GM21515 (cell line): ENCODE measurements around the gene ENPP1.
"Not testable (repeated sequence)": the region's sequence is repeated elsewhere in the genome, so short reads cannot be mapped to it uniquely, and the experiment has no call there.

Source experiments
- ATAC-seq: cut with Tn5 transposase; IDR thresholded peaks from one replicate; pipeline ENCODE4 v1.9.1; 2021; ENCODE audit not compliant: unreplicated experiment

ENPP1 gene

DNA sequence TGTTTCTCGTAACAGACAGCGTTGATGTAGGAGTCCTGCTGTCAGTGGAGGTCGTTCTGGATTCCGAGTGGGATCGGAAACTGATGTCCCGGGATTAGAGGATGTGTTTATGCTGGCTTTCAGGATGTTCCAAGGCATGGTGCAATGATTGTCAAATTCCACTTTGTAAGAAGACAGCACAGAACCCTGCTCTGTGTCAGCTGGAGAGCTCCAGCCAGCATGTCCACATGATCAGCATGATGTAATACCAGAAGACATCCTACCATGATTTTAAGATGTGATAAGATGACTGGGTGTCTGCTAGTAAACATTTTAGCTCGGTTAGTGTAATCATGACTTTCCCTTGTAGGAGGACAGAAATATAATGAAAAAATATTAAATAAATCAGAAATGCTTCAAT, 20.3 kb downstream of the ENPP1 start:
- no peak for ATAC-seq

DNA sequence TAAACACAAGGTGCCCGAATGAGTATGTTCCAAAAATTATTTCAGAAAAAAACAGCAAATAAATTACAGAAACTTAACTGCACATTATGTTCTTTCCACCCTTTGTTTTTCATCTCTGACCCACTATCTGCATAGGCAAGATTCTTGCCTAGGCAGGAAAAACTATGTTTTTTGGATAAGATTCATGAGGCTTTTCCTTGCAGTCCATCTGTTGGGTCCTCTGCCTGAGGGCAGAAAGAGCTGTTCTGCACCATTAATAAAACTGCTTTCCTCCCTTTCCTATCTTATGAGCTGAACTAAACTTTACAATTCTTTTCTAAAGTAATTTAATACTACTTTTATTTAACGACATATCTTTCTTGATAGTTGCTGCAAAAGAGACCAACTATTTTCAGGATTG, 21.1 kb downstream of the ENPP1 start:
- ATAC-seq, result no peak

DNA sequence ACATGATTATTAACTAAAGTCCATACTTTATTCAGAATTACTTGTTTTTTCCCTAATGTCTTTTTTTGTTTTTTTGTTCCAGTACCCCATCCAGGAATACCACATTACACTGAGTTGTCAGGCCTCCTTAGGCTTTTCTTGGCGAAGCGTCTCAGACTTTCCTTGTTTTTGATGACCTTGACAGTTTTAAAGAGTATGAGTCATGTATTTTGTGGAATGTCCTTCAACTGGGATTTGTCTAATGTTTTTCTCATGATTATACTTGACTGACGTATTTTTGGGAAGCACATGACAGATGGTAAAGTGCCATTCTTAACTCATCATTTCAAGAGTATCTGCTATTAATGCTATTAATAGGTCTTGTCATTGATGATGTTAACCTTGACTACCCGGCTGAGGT, 23.6 kb downstream of the ENPP1 start:
- ATAC-seq, result no peak

DNA sequence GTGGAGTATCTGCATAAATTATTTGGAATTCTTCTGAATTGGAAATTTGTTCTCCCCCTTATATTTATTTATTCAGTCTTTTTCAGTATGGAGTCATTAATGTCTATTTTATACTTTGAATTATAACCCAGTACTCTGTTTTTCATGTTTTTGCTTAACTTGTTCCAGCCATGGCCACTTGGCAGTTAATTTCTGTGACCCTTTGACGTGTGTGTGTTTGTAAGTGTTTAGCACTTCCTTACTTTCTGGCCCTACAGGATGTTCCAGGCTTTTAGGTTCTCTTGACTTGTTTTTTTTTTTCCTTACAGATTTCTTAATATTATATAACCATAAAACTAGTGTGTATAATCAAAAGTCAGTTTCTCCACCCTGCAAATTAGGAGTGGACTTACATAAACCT, 24.1 kb downstream of the ENPP1 start:
- ATAC-seq, result no peak

DNA sequence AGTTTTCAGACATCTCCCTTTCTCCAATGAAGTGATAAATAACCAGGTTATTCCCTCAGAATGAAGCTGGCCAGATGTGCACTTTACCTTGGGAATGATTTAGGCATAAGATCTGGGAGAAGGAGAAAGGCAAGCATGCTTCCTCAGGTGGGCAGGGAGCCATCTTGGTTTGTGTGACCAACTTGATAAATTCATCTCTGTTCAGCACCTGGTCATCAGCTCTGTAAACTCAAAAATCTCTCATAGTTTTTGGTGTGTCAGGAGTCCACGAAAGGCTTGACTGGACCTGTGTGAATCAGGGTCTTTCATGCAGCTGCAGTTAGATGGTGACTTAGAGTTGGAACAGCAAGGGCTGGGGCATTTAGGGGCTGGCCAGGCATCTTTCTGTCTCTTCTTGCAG, 24.5 kb downstream of the ENPP1 start:
- ATAC-seq, result no peak

DNA sequence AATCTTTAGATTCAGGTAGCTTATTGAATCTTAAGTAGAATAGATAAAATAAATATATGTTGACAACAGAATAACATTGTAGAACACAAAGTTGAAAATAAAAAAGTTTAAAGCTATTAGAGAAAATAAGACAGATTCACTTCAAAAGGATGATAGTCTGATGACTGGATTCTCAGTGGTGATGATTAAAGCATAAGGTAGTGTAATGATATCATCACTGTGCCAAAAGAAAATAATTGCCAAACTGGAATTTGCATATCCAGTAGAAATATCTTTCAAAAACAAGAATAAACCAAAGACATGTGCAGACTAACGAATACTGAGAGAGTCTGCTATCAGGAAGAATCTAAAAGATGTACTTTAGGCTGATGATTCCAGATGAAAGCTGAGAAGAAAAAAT, 30.2 kb downstream of the ENPP1 start:
- no peak for ATAC-seq

DNA sequence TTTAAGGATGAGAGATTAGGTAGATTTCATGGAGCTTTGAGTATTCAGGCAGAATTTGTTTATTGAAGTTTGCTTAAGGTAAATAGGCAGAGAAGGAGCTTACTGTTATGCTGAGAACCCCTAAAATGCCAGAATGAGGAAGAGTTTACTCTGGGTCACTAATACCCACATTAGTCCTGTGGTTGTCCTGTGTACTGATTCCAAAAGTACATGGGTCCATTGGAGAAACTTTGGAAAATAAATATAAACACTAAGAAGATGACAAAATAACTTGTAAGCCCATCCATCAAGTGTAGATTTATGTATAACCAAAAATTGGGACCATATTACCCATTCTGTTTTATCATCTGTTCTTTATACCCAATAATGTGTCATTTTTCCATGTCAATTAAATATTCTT, 31.6 kb downstream of the ENPP1 start:
- ATAC-seq, result no peak

DNA sequence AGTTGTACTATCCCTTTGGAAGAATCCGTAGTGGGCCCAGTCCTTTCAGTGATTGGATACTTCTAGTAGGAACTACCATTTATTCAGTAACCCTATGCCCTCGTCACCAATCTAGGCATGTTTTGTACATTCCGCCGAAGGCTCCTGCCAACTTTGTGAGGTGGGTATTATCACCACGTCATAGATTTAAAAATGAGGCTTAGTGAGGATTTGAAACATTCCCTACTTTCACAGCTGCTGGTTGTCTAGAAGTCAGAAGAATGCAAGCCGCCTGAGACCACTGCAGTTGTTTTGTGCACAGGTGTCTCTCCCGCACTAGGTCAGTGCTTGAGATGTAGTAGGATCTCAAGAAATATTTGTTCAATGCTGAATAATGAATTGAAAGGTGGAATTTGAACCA, 32.6 kb downstream of the ENPP1 start:
- ATAC-seq, result no peak

DNA sequence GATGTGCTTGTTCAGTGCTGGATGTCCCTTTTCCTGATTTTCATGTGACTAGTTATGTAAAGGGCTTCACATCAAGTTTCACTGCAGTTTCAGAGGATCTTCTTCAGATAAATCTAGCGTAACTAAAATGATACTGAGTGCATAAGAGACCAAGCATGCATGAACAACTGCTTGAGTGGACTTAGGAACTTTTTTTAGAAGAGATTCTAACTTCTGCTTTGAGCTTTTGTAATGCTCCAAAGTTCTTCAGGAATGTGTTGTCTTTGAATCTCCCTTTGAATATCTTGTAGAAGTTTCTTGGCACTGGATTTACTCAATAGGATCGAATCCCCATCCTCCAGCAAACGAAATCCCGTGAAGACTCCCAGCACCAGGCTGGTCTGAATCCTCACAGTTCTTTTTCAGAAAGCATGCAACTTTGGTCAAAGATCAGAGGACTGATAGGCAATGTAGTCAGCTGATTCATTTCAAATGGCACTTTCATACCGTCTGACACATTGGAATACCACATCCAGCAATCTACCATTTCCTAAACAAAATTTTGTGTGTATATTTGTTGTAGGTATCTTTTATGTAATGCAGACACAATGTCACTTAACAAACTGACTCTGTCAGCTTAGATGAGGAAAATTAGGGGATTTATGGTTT, 33.2 kb downstream of the ENPP1 start:
- ATAC-seq, result no peak

DNA sequence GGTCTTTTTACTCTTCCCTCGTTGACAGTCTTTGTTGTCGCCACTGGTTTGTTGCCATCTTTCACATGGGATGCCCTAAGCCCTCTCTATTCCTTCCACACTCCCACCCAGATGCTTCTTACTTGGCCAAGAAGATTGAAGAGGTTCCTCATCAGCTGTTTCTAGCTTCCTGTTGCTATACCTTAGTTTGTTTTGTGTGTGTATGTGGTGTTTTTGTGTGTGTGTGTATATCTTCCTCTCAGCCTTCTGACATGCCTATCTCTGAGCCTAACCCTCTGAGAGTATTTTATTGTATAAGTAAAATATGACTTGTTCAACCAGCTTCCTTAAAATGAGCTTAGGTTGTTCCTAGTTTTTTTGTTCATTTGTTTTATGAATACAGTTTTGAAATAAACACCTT, 35.9 kb downstream of the ENPP1 start:
- no peak for ATAC-seq

DNA sequence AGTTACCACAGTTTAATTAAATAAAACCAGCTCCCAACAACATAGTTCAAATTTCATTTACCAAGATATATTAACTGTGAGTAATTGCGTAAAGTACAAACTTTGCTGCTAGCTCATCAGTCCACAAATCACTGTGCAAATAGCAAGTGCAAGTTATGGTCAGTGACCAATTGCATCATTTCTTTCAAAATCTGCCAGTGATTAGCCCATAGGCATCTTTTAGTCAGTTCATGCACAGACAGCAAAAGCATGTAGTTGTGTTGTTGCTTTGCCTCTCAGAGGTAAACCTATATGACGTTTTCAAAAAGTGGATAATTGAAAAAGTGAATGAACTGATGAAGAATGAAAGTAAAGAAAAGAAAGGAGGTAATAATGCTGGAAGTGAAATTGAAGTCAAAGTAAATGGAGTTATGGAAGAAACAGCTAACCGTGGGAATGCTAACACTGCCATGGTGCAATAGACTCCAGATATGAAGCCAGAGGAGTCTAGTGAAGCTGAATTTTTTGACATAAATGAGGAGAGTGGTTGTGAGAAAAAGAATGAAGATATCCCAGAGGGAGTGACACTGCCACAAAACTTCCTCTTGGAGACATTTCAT, 36.5 kb downstream of the ENPP1 start:
- no peak for ATAC-seq

DNA sequence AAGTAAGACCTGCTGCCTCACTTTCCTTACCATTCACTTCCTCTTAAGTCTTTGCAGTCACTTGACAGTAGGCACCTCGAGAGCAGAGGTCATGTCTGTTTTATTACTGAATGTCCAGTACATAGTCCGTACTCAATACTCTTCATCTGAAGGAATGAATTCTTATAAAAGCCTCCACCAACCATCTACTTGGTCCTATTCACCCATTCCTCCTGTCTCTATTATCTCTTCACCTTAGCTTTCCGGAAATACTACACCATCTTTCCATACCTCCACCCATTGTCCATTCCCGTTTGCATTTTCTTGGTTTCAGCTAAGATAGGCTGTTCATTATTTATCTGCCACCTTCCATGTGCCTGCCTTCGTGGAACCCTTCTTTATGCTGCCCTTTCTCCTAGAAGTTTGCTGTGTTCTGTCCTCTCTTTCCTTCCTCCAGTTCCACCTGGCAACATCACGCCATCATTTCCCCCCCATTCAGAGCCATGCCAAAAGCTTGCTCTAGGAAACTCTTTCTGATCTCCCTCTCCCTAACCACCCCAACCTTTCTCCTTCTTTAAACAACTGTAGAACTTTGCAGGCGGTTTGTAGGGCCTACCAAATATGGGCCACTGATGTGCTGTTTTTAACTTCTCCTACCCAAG, 38.3 kb downstream of the ENPP1 start:
- no peak for ATAC-seq

DNA sequence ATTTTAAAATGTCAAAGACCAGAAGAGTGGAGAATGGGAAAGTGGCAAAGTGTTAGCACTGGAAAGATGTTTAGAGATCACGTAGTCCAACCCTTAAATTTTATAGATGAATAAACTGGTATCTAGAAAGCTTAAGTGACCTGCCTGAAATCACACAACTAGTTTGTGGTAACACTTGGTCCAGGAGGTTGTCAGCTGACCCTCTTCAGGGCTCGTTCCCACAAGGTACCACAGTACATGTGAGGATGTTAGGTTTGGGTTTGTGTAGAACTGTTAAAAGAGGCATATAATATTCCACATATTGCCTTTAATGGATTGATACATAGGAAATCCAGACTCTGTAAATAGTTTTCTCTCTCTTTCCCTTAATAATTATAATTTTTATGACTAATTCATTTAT, 39.1 kb downstream of the ENPP1 start:
- no peak for ATAC-seq

DNA sequence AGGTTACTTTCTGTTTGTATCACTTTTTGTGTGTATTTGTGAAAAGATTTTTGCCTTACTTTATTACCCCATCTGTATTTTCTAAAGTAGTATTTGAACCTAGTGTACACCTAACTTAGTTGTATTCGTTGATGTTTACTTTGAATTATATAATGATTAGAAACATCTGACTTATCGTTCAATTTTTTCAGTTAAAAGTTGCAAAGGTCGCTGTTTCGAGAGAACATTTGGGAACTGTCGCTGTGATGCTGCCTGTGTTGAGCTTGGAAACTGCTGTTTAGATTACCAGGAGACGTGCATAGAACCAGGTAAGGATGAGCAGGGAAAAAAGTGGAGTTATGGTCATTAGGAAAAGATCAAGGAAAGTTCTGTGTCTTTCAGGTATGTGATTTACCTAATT, 42.0 kb downstream of the ENPP1 start:
- no peak for ATAC-seq

DNA sequence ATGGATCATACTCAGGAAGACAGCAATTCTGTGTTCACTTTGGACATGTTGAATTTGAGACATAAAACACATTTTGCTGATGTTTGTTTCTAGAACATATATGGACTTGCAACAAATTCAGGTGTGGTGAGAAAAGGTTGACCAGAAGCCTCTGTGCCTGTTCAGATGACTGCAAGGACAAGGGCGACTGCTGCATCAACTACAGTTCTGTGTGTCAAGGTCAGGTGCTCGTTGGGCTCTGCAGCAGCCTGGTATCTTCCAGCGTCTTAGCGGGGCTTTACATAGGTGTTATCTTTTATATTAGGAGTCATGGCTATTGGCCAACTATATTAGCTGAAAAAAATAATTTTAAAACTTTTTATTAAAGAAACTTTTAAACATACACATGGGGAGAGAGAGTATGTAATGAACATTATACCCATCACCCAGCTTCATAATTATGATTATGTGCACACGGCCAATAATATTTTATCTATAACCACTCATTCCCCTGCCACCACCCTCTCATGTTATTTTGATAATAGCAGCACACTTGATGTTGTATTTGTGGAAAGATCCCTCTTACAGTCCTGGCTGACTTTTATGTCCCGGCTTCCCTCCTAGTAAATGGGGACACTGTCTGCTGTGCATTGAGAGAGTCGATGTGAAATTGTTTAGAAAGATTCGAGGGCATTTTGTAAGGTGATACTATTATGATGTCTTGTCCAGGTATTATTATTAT, 43.4 kb downstream of the ENPP1 start:
- ATAC-seq, result no peak

DNA sequence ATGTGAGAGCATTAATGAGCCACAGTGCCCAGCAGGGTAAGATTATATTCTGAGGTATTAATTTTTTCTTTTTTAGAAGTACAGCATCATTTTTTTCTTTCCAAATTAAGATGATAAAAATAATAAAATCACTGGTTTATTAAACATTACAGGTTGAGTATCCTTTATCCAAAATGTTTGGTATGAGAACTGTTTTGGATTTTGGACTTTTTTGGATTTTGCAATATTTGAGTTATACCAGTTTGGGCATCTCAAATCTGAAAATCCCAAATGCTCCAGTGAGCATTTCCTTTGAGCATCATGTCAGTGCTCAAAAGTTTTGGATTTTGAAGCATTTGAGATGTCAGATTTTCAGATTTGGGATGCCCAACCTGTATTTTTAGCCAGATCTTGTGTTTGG, 44.4 kb downstream of the ENPP1 start:
- ATAC-seq, result no peak

DNA sequence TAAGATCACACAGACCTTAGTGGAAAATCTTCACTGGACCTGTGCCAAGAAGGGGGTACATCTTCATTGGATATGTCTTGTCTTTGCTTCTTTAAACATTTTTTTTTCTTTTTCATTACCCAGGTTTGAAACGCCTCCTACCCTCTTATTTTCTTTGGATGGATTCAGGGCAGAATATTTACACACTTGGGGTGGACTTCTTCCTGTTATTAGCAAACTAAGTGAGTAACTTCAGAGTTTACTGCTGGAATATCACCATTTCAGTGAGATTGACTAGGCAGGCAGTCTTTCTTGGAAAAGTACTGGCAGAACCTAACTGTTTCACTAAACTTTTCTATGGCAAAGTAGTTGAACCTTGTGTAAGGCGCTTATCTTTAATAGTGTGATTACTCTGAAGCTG, 47.0 kb downstream of the ENPP1 start:
- no peak for ATAC-seq

DNA sequence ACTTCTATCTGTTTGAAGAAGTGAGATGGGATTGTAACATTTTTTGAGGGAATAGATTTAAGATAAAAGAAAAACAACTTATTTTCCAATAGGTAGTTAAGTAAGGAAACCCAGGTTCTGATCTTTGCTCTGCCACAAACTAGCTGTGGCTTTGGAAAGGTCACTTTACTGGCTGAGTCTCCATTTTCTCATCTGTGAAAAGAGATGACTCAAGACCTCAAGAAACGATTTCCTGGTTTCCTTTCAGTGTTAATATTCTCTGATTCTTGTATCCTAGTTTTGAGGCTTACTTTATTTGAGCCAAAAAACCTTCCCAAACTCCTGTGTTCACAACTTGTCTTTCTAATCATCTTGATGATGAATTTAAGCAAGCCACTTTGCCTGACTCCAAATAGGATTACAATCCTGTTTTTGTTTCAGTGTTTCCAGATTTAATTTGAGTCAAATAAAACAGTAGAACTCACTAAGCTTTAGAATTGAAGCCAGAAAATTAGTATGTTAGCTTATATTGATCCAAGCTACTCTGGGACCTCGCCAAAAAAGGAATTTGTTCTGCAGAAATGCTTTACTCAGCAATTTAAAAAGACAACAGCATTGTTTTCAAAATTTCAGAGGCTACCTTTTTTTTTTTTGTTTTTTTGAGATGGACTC, 51.1 kb downstream of the ENPP1 start:
- no peak for ATAC-seq

DNA sequence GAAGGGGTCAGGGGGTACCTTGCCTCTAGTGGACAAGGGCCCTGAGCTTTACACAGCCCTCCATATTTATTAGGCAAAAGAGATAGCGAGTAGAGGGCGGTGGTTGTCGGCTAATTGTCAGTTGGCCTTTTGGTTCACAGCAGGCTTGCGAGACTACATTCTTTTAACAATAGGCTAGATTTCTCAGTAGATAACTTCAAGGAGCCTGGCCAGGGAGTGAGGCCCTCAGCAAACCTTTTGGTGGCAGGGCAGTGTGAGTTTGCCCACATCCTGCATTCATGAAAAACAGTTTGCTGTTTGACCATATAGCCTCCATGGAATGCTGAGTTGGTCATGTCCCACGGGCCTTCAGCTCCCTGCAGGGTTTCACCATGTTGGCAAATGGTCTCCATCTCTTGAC, 51.8 kb downstream of the ENPP1 start:
- not testable (repeated sequence) for ATAC-seq

DNA sequence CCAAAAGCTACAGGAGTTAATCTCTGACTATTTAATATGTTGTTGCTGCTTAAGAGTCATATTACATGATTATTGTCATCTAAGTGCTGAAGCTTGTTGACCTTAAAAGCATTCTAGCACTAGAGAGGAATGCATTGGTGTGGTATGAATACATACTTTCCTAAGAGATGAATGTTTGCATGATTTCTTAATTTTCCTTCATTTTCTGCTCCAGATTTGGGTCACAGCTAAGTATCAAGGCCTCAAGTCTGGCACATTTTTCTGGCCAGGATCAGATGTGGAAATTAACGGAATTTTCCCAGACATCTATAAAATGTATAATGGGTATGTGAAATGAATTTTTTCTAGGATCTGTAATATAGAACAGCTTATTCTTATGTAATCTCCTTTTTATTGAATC, 53.6 kb downstream of the ENPP1 start:
- no peak for ATAC-seq

DNA sequence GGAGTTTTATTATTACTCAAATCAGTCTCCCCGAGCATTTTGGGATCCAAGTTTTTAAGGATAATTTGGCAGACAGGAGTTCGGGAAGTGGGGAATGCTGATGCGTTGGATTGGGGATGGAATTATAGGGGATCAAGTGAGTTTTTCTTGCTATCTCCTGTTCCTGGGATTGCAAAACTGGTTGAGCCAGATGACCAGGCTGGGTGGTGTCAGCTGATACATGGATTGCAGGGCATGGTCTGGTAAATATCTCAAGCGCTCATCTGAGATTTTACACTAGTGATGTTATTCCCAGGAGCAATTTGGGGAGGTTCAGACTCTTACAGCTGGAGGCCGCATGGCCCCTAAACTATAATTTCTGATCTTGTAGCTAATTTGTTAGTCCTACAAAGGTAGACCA, 54.7 kb downstream of the ENPP1 start:
- ATAC-seq, result no peak

DNA sequence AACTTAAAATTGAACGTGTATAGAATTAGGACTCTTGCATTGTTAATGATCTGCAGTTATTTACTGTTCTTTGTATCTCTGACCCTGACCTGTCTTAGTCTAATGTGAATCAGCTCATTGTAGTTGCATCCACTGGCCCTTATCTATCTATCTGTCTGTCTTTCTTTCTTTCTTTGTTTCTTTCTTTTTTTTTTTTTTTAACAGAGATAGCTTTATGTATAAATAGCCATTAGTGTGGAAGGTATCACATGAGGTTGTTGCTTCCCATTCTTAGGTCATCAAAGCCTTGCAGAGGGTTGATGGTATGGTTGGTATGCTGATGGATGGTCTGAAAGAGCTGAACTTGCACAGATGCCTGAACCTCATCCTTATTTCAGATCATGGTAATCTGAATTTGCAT, 59.9 kb downstream of the ENPP1 start:
- no peak for ATAC-seq
